Measurements from ENCODE around the gene ACTN1.

DNA sequence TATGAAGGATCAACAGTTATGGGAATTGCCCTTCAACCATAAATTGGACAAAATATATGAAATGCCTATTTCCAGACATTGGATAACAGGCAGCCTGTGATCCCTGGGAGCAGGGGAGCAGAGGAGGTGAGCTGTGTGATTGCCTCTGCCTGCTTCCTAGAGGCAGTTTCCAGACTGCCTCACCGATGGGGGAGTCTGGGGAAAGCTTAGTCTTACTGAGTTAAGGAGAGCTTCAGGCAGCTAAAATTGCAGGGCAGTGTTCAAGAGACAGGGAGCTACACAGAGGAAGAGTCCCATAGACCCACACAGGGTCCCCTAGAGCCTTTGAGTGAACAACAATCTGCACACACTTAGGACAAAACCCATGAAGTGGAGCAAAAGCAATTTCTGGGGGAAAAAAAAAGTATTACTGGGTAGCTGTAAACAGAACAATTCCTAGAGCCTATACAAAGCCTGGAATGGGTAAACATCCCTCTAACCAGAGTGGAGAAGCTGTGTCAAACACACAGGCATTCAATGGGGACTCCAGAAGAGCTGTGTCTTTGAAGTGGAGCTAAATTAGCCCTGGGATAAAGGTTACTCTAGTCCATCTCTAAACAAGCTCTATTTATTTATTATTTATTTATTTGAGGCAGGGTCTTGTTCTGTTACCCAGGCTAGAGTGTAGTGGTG is 48.3 kb upstream of the ACTN1 start:
- TF ChIP-seq, protein P1, sequence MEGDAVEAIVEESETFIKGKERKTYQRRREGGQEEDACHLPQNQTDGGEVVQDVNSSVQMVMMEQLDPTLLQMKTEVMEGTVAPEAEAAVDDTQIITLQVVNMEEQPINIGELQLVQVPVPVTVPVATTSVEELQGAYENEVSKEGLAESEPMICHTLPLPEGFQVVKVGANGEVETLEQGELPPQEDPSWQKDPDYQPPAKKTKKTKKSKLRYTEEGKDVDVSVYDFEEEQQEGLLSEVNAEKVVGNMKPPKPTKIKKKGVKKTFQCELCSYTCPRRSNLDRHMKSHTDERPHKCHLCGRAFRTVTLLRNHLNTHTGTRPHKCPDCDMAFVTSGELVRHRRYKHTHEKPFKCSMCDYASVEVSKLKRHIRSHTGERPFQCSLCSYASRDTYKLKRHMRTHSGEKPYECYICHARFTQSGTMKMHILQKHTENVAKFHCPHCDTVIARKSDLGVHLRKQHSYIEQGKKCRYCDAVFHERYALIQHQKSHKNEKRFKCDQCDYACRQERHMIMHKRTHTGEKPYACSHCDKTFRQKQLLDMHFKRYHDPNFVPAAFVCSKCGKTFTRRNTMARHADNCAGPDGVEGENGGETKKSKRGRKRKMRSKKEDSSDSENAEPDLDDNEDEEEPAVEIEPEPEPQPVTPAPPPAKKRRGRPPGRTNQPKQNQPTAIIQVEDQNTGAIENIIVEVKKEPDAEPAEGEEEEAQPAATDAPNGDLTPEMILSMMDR (IDR thresholded peaks at IDR 0.05): no peak
- no peak for TF ChIP-seq POLR2A (IDR thresholded peaks at IDR 0.05; ENCODE audit: low read depth)

All from esophagus muscularis mucosa (tissue), 3 donors.